Measurements from ENCODE around the gene FCAR.
"Not testable (repeated sequence)": the region's sequence is repeated elsewhere in the genome, so short reads cannot be mapped to it uniquely, and the experiment has no call there.

- TF ChIP-seq CTCF, POLR2A (IDR thresholded peaks at IDR 0.05): not testable (repeated sequence)
These were observed 48.7 kb upstream of the FCAR start for GRCh38 chr19:54825326-54825725.
